LNCaP clone FGC (cell line): ENCODE results near the gene SCGB3A1.

Source experiments
- DNase-seq: peaks from one replicate; pipeline ENCODE4 v3.0.0-alpha.2; 2011; ENCODE audit warnings: low read depth
- H3K4me3 ChIP-seq: 2 replicates; pipeline ENCODE4 v1.5.1; 2011; ENCODE audit warnings: mild to moderate bottlenecking, low read depth, low read length, control low read depth
- TF ChIP-seq, protein P1 (sequence below): IDR thresholded peaks from 2 replicates; pipeline ENCODE4 v1.5.1; 2012; ENCODE audit warnings: mild to moderate bottlenecking; ENCODE audit not compliant: control insufficient read depth, insufficient read depth; ENCODE audit errors: extremely low read depth

The SCGB3A1 gene

DNA sequence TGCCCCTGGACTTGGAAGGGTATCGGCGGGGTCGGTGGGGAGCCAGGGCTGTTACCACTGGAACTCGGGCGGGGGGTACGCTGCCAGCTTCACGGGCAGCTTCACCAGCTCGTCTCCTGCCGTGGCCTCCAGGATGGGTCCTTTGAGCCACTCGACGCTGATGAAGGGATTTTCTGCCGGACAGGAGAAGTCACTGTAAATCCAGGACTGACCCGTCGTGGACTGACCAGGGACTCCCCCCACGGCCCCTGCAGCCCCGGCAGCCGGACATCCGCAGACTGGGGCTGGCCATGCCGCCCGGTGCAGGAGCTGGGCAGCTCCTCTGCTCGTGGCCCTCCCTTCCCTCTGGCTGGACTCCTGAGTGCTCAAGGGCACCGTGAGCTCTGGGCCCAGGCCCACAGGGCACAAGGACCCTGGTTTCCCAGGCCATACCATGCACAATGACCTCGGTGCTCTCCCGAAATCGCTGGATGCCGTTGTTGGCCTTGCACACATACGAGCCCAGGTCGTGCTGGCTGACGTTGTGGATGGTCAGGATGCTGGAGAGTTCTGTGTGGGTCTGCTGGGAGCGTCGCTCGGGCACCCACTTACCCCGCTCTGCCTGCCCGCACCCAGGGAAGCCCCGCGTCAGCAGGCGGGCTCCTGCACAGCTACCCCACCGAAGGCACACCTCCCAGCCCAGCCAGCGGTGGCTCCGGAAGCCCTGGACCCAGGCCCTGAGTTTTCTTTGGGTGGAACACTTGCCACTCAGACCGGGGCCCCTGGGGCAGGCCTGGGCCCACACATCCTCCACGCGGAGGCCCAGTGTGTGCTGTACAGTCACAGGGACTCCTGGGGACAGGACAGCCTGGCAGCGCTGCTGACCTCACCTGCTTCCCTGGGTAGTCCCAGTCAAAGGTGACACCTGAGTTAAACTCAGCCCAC is 37.8 kb upstream of the SCGB3A1 start:
- no peak for DNase-seq
- H3K4me3 ChIP-seq, result no peak overlapping the region
- TF ChIP-seq, protein P1, sequence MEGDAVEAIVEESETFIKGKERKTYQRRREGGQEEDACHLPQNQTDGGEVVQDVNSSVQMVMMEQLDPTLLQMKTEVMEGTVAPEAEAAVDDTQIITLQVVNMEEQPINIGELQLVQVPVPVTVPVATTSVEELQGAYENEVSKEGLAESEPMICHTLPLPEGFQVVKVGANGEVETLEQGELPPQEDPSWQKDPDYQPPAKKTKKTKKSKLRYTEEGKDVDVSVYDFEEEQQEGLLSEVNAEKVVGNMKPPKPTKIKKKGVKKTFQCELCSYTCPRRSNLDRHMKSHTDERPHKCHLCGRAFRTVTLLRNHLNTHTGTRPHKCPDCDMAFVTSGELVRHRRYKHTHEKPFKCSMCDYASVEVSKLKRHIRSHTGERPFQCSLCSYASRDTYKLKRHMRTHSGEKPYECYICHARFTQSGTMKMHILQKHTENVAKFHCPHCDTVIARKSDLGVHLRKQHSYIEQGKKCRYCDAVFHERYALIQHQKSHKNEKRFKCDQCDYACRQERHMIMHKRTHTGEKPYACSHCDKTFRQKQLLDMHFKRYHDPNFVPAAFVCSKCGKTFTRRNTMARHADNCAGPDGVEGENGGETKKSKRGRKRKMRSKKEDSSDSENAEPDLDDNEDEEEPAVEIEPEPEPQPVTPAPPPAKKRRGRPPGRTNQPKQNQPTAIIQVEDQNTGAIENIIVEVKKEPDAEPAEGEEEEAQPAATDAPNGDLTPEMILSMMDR, result no peak

DNA sequence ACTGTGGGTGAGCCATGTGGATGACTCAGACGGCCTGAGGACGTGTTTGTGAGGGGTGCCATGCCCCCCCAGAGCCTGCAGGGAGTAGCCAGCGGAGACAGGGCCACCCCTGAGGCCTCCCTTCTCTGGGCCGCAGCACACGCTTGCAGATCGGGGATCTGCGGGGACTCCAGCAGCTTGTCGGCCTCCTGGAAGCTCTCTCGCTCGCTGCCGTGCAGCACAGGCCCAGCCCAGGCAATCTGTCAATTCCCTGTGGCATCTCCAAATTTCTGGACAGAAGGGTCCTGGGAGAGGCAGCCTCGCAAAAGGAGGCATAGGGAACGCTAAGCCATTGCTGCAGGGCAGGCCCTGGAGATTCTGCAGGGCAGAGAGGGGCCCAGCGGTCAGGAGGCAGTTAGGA is 36.9 kb upstream of the SCGB3A1 start:
- TF ChIP-seq, protein P1, result no peak
- H3K4me3 ChIP-seq, result no peak overlapping the region
- DNase-seq, result no peak

- TF ChIP-seq, protein P1, result no peak
- DNase-seq, result no peak
- no peak overlapping the region for H3K4me3 ChIP-seq
Measured at GRCh38 chr5:180627386-180628120, 36.3 kb upstream of the SCGB3A1 start.

- TF ChIP-seq, protein P1, result no peak
- DNase-seq, result no peak
- H3K4me3 ChIP-seq, result no peak overlapping the region
Measured at GRCh38 chr5:180626661-180627385, 35.5 kb upstream of the SCGB3A1 start.

DNA sequence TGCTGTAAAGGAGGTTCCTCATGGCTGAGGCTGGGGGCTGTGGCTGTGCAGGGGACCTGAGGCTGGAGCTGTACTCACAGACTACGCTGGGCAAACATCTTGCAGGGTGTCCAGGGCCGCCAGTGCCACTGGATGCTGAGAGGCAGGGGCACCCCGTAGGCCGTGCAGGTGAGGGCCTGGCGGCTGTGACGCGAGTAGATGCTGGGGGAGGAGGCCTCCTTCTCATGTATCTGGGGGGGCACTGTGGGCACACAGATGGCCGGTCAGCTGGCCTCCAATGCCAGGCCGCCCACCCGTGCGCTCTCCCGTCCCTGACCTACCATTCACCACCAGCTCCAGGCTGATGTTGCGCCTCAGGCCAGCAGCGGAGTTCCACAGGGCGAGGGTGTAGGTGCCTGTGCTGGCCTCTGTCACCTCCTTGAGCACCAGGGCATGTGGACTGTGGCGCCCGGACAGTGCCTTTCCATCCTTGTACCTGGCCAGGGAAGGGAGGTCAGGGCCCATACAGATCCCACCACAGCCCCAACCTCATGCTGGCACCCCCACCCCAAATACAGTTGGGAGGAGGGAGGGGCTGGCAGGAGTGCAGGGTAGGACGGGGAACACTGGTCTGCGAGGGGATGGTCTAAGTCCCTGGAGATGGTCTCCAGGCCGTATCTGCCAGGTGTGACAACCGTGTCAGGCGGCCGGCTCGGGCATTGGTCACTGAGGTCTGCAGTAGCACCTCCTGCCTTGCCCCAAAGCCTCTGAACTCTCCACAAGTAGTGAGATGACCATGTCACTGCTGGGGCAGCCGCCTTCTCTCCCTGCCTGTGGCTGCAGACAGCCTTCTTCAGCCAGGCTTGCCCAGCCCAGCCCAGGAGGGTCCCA is 34.7 kb upstream of the SCGB3A1 start:
- no peak overlapping the region for H3K4me3 ChIP-seq
- TF ChIP-seq, protein P1, result no peak
- DNase-seq, result no peak
